LNCaP clone FGC (cell line): ENCODE measurements around the gene HPRT1.
A peak's percentile ranks its signal among the peaks of the same experiment; 100 is the strongest.

ENCODE experiments used
- DNase-seq: peaks from one replicate; pipeline ENCODE4 v3.0.0-alpha.2; 2011; ENCODE audit warnings: low read depth
- H3K4me3 ChIP-seq: 2 replicates; pipeline ENCODE4 v1.5.1; 2011; ENCODE audit warnings: mild to moderate bottlenecking, low read depth, low read length, control low read depth
- CTCF ChIP-seq: IDR thresholded peaks from 2 replicates; pipeline ENCODE4 v1.5.1; 2012; ENCODE audit warnings: mild to moderate bottlenecking; ENCODE audit not compliant: control insufficient read depth, insufficient read depth; ENCODE audit errors: extremely low read depth

HPRT1 gene

GRCh38 chrX:134460005-134460861 is at the start of gene HPRT1:
HPRT1 (plus strand) TSS chrX:134460165; CDS start chrX:134460312, 147 bp downstream.
- H3K4me3 ChIP-seq: peak within 1 kb of the TSS; percentile 59

GRCh38 chrX:134416087-134416486 is 43.9 kb upstream of the HPRT1 start:
- DNase-seq: no peak
- no peak overlapping the region for H3K4me3 ChIP-seq
- TF ChIP-seq CTCF: no peak

More at GRCh38 chrX:134460005-134460861, at the start of gene HPRT1:
- peak; percentile 26 for DNase-seq
- no peak for TF ChIP-seq CTCF

GRCh38 chrX:134418317-134419113 is 41.5 kb upstream of the HPRT1 start:
- DNase-seq: peak; percentile 1
- TF ChIP-seq CTCF: no peak
- no peak overlapping the region for H3K4me3 ChIP-seq

- no peak overlapping the region for H3K4me3 ChIP-seq
- TF ChIP-seq CTCF: no peak
- no peak for DNase-seq
Measured at GRCh38 chrX:134419784-134420183, 40.2 kb upstream of the HPRT1 start.

GRCh38 chrX:134423606-134424005 is 36.4 kb upstream of the HPRT1 start:
- peak; percentile 37 for TF ChIP-seq CTCF
- H3K4me3 ChIP-seq: no peak overlapping the region
- peak; percentile 1 for DNase-seq

- DNase-seq: no peak
- H3K4me3 ChIP-seq: no peak overlapping the region
- TF ChIP-seq CTCF: no peak
Measured at GRCh38 chrX:134426281-134426680, 33.7 kb upstream of the HPRT1 start.
